SK-N-SH (cell line): ENCODE data around the gene PALM2AKAP2.

Experiments used
- CTCF ChIP-seq: fragments of 200-600 bp; sonication (generic); IDR thresholded peaks from 2 replicates; pipeline ENCODE4 v1.6.1; 2017; ENCODE audit warnings: antibody characterized with exemption, mild to moderate bottlenecking, moderate library complexity
- EP300 ChIP-seq, 2 experiments: IDR thresholded peaks; 2 replicates each; pipeline versions ENCODE4 v1.4.0 to v1.6.1; 2012; ENCODE audit warnings: borderline replicate concordance in 1 of 2, low read depth in 1 of 2, low read length in 1 of 2
- NFIC ChIP-seq: IDR thresholded peaks from 2 replicates; pipeline ENCODE4 v1.4.0; 2012; ENCODE audit warnings: borderline replicate concordance
- PBX3 ChIP-seq: IDR thresholded peaks from 2 replicates; pipeline ENCODE4; 2012
- REST ChIP-seq: IDR thresholded peaks from 2 replicates; pipeline ENCODE4 v1.6.1; 2012; ENCODE audit warnings: mild to moderate bottlenecking, low read depth, low read length, moderate library complexity
- TCF12 ChIP-seq: IDR thresholded peaks from 2 replicates; pipeline ENCODE4 v1.4.0; 2012
- USF2 ChIP-seq: fragments of 150-350 bp; IDR thresholded peaks from 2 replicates; pipeline ENCODE4 v1.6.1; 2017; ENCODE audit warnings: antibody characterized with exemption, low read length, low read depth, borderline replicate concordance

- TF ChIP-seq USF2 = no peak
- TF ChIP-seq CTCF = no peak
- TF ChIP-seq TCF12 = no peak
- TF ChIP-seq REST = no peak
- TF ChIP-seq PBX3 = no peak
- TF ChIP-seq EP300 (IDR thresholded peaks at IDR 0.05; ENCODE audit: borderline replicate concordance in 1 of 2, low read depth in 1 of 2, low read length in 1 of 2) = no peak
- TF ChIP-seq NFIC = no peak
Observed at GRCh38 chr9:109789971-109790370, 10.0 kb downstream of the PALM2AKAP2 start.
